T-helper 1 cell treated with Interleukin-12 subunit alpha and Interleukin-12 subunit beta and Interleukin-4 antibody, amounts not matched to agents 30 ng/mL and 1 ng/mL, for 36 hours (primary cell): ENCODE measurements around the gene KLF11. TPM values are rescaled to one million over a fixed set of nuclear protein-coding genes. Genes with fewer than 3 reads are reported as not detected.

Experiments used
- total RNA-seq: library from RNA; stranded (reverse); gene quantifications from 2 replicates; pipeline ENCODE4 v1.2.3, GENCODE V29; 2022

The KLF11 gene
- total RNA-seq, 1 donor from 2014 or later, result 10.9 TPM

Other genes with a start within 250 kb of the KLF11 start
- gene TAF1B, start 200.1 kb upstream of the KLF11 start, total RNA-seq, result 35.5 and 36.1 TPM in 2 replicates
- 1.1 and 1.8 TPM in 2 replicates for gene GRHL1, start 91.9 kb upstream of the KLF11 start, total RNA-seq
- gene CYS1, start 36.9 kb downstream of the KLF11 start, total RNA-seq, result 1.3 and 1.6 TPM in 2 replicates
- gene RRM2, start 79.2 kb downstream of the KLF11 start, total RNA-seq, result 328 and 333 TPM in 2 replicates